T-helper 2 cell (primary cell): ENCODE data around the gene CDKL2.
"Not testable (repeated sequence)": the region's sequence is repeated elsewhere in the genome, so short reads cannot be mapped to it uniquely, and the experiment has no call there.

ENCODE experiments used
- DNase-seq, 5 experiments: peaks; one replicate each; pipeline versions ENCODE4 v3.0.0 to v3.0.0-alpha.2; 2012 to 2022

Gene CDKL2

GRCh38 chr4:75549019-75549418 lies 81.3 kb downstream of the CDKL2 start:
- DNase-seq: no peak

GRCh38 chr4:75547647-75548387 lies 82.5 kb downstream of the CDKL2 start:
- no peak for DNase-seq

GRCh38 chr4:75545526-75545925 lies 84.8 kb downstream of the CDKL2 start:
- no peak for DNase-seq

- DNase-seq: no peak
Measured at GRCh38 chr4:75544870-75545269, 85.5 kb downstream of the CDKL2 start.

- not testable (repeated sequence) for DNase-seq
Measured at GRCh38 chr4:75544220-75544619, 86.1 kb downstream of the CDKL2 start.

GRCh38 chr4:75542824-75543223 lies 87.5 kb downstream of the CDKL2 start:
- DNase-seq: no peak

- DNase-seq: not testable (repeated sequence)
Measured at GRCh38 chr4:75537308-75537707, 93.0 kb downstream of the CDKL2 start.

- DNase-seq: not testable (repeated sequence)
Measured at GRCh38 chr4:75533926-75534325, 96.4 kb downstream of the CDKL2 start.

- not testable (repeated sequence) for DNase-seq
Measured at GRCh38 chr4:75533339-75533887, 96.9 kb downstream of the CDKL2 start.

GRCh38 chr4:75531536-75532143 lies 98.7 kb downstream of the CDKL2 start:
- not testable (repeated sequence) for DNase-seq

GRCh38 chr4:75530556-75531322 lies 99.6 kb downstream of the CDKL2 start:
- no peak for DNase-seq
